ENCODE results near the gene GK2. TPM values are rescaled to one million over a fixed set of nuclear protein-coding genes. Genes with fewer than 3 reads are reported as not detected.

The GK2 gene
- total RNA-seq, 1 experiment from 2014 or later = not detected

GRCh38 chr4:79454656-79455055 lies 46.6 kb upstream of the GK2 start:
- H3K27ac ChIP-seq (ENCODE audit: low read length) = no peak overlapping the region
- no peak overlapping the region for H3K4me3 ChIP-seq (ENCODE audit: low read depth in 2 of 2, low read length in 2 of 2)
- H3K36me3 ChIP-seq (ENCODE audit: control insufficient read depth, insufficient read depth, low read length) = no peaks in the 10 kb centered on the region
- CTCF ChIA-PET = no interaction called here
- no TSS peak for BruUV-seq (replicated peaks)
- DNase-seq (ENCODE audit: low read depth, low spot score) (no peak), ATAC-seq (no peak)
- in situ Hi-C loops (cut with HindIII; ENCODE audit: low pct_unique_long_range_greater_than_20kb, low sequenced_read_pairs) (no loop called here), intact Hi-C loops (cut with micrococcal nuclease; ENCODE audit: unreplicated experiment) (no loop called here)
- H3K9me3 ChIP-seq (ENCODE audit: control insufficient read depth, insufficient read depth, low read depth, low read length) = no peaks in the 10 kb centered on the region
- H3K27me3 ChIP-seq (ENCODE audit: control insufficient read depth, insufficient read depth, low read length) = no peaks in the 10 kb centered on the region
- TF ChIP-seq TCF7L2 (IDR thresholded peaks at IDR 0.05; ENCODE audit: low read depth, low read length) = no peak
- POLR2A ChIA-PET = no interaction called here
- H3K4me1 ChIP-seq (ENCODE audit: control insufficient read depth, insufficient read depth, low read length) = no peaks in the 10 kb centered on the region

- Histone ChIP-seq H3K36me3 (ENCODE audit: control insufficient read depth, insufficient read depth, low read length) (no peaks in the 10 kb centered on the region), H3K27me3 (ENCODE audit: control insufficient read depth, insufficient read depth, low read length) (no peaks in the 10 kb centered on the region), H3K9me3 (ENCODE audit: control insufficient read depth, insufficient read depth, low read depth, low read length) (no peaks in the 10 kb centered on the region), H3K4me3 (ENCODE audit: low read depth in 2 of 2, low read length in 2 of 2) (no peak overlapping the region), H3K27ac (ENCODE audit: low read length) (no peak overlapping the region), H3K4me1 (ENCODE audit: control insufficient read depth, insufficient read depth, low read length) (no peaks in the 10 kb centered on the region)
- no peak for TF ChIP-seq REST (IDR thresholded peaks at IDR 0.05; ENCODE audit: insufficient read depth in 1 of 2, low read depth in 2 of 2, low read length in 1 of 2)
- no peak for TF ChIP-seq SIN3A (IDR thresholded peaks at IDR 0.05; ENCODE audit: borderline replicate concordance, insufficient read depth, low read depth, low read length)
- no peak for TF ChIP-seq TCF7L2 (IDR thresholded peaks at IDR 0.05; ENCODE audit: low read depth, low read length)
- no peak for TF ChIP-seq POLR2AphosphoS5 (IDR thresholded peaks at IDR 0.05; ENCODE audit: low read depth, low read length)
- no peak for TF ChIP-seq CTCF (IDR thresholded peaks at IDR 0.05)
- intact Hi-C loops (cut with micrococcal nuclease; ENCODE audit: unreplicated experiment) = no loop called here
- ChIA-PET POLR2A (no interaction called here), CTCF (no interaction called here)
- ATAC-seq (no peak), DNase-seq (ENCODE audit: low read depth, low spot score) (no peak)
- BruUV-seq (replicated peaks) = no TSS peak
- in situ Hi-C loops (cut with HindIII; ENCODE audit: low pct_unique_long_range_greater_than_20kb, low sequenced_read_pairs) = no loop called here
These were observed 42.0 kb upstream of the GK2 start for GRCh38 chr4:79450053-79450452.

GRCh38 chr4:79446145-79446544 lies 38.1 kb upstream of the GK2 start:
- ChIA-PET CTCF (no interaction called here), POLR2A (no interaction called here)
- Histone ChIP-seq H3K4me1 (ENCODE audit: control insufficient read depth, insufficient read depth, low read length) (no peaks in the 10 kb centered on the region), H3K4me3 (ENCODE audit: low read depth in 2 of 2, low read length in 2 of 2) (no peak overlapping the region), H3K27ac (ENCODE audit: low read length) (no peak overlapping the region), H3K27me3 (ENCODE audit: control insufficient read depth, insufficient read depth, low read length) (no peaks in the 10 kb centered on the region), H3K9me3 (ENCODE audit: control insufficient read depth, insufficient read depth, low read depth, low read length) (no peaks in the 10 kb centered on the region), H3K36me3 (ENCODE audit: control insufficient read depth, insufficient read depth, low read length) (no peaks in the 10 kb centered on the region)
- DNase-seq (ENCODE audit: low read depth, low spot score) (no peak), ATAC-seq (no peak)
- in situ Hi-C loops (cut with HindIII; ENCODE audit: low pct_unique_long_range_greater_than_20kb, low sequenced_read_pairs) (no loop called here), intact Hi-C loops (cut with micrococcal nuclease; ENCODE audit: unreplicated experiment) (no loop called here)
- BruUV-seq (replicated peaks) = no TSS peak
- no peak for TF ChIP-seq REST (IDR thresholded peaks at IDR 0.05; ENCODE audit: insufficient read depth in 1 of 2, low read depth in 2 of 2, low read length in 1 of 2)
- no peak for TF ChIP-seq CTCF (IDR thresholded peaks at IDR 0.05)
- TF ChIP-seq SIN3A (IDR thresholded peaks at IDR 0.05; ENCODE audit: borderline replicate concordance, insufficient read depth, low read depth, low read length) = no peak
- TF ChIP-seq POLR2AphosphoS5 (IDR thresholded peaks at IDR 0.05; ENCODE audit: low read depth, low read length) = no peak
- TF ChIP-seq TCF7L2 (IDR thresholded peaks at IDR 0.05; ENCODE audit: low read depth, low read length) = no peak
